ENCODE measurements around the gene SAMMSON. TPM values are rescaled to one million over a fixed set of nuclear protein-coding genes. Genes with fewer than 3 reads are reported as not detected.

SAMMSON gene
- polyA plus RNA-seq, 3 donors: not detected

- no peak overlapping the region for H3K4me3 Mint-ChIP-seq
- H3K27ac ChIP-seq (ENCODE audit: low read depth in 1 of 2, low read length in 2 of 2): no peak overlapping the region
- H3K27ac Mint-ChIP-seq: no peak overlapping the region
- H4K20me1 ChIP-seq (ENCODE audit: insufficient read depth, low read length): no peaks in the 10 kb centered on the region
- WGBS (ENCODE audit: insufficient coverage): 87% methylated on average over 3 of the region's 3 CpGs
- H3K36me3 ChIP-seq (replicated peaks in 1 of 2; ENCODE audit: control insufficient read depth in 1 of 2, insufficient read depth in 2 of 2, low read length in 2 of 2): no peaks in the 10 kb centered on the region
- no peaks in the 10 kb centered on the region for H3K4me1 ChIP-seq (ENCODE audit: control insufficient read depth in 1 of 2, insufficient read depth in 2 of 2, low read length in 2 of 2)
- no peaks in the 10 kb centered on the region for H3K9me3 Mint-ChIP-seq
- H3K27me3 ChIP-seq (ENCODE audit: control insufficient read depth in 2 of 2, insufficient read depth in 2 of 2, low read length in 2 of 2): peaks cover 2 to 3% of the 10 kb centered on the region in 2 donors
- H3K4me1 Mint-ChIP-seq: no peaks in the 10 kb centered on the region
- H3K4me2 ChIP-seq (replicated peaks; ENCODE audit: extremely low read depth, low read length, poor library complexity, severe bottlenecking): no peak overlapping the region
- DNase-seq: no peak
- H3K27me3 Mint-ChIP-seq (ENCODE audit: low read depth in 3 of 3): peaks cover 0 to 7% (median 2%) of the 10 kb centered on the region in 3 donors
- TF ChIP-seq, protein P1, sequence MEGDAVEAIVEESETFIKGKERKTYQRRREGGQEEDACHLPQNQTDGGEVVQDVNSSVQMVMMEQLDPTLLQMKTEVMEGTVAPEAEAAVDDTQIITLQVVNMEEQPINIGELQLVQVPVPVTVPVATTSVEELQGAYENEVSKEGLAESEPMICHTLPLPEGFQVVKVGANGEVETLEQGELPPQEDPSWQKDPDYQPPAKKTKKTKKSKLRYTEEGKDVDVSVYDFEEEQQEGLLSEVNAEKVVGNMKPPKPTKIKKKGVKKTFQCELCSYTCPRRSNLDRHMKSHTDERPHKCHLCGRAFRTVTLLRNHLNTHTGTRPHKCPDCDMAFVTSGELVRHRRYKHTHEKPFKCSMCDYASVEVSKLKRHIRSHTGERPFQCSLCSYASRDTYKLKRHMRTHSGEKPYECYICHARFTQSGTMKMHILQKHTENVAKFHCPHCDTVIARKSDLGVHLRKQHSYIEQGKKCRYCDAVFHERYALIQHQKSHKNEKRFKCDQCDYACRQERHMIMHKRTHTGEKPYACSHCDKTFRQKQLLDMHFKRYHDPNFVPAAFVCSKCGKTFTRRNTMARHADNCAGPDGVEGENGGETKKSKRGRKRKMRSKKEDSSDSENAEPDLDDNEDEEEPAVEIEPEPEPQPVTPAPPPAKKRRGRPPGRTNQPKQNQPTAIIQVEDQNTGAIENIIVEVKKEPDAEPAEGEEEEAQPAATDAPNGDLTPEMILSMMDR (IDR thresholded peaks at IDR 0.05): no peak
- no peak overlapping the region for H3K9ac ChIP-seq (ENCODE audit: insufficient read depth, low read length, poor library complexity, severe bottlenecking)
- H2AFZ ChIP-seq (ENCODE audit: insufficient read depth, low read depth, low read length, poor library complexity, severe bottlenecking): no peak overlapping the region
- intact Hi-C loops (cut with micrococcal nuclease): no loop called here
- no peak overlapping the region for H3K4me3 ChIP-seq (replicated peaks in 1 of 3; ENCODE audit: low read depth in 2 of 3, low read length in 3 of 3)
- no peaks in the 10 kb centered on the region for H3K36me3 Mint-ChIP-seq
- no peaks in the 10 kb centered on the region for H3K9me3 ChIP-seq (replicated peaks in 1 of 2; ENCODE audit: control insufficient read depth in 1 of 2, insufficient read depth in 1 of 2, low read length in 2 of 2)
- no peaks in the 10 kb centered on the region for H3K79me2 ChIP-seq (ENCODE audit: insufficient read depth, low read length)
Observed at GRCh38 chr3:70094197-70094596, 94.7 kb downstream of the SAMMSON start.

- H3K36me3 ChIP-seq (replicated peaks in 1 of 2; ENCODE audit: control insufficient read depth in 1 of 2, insufficient read depth in 2 of 2, low read length in 2 of 2): no peaks in the 10 kb centered on the region
- no peaks in the 10 kb centered on the region for H3K4me1 Mint-ChIP-seq
- no peak overlapping the region for H3K9ac ChIP-seq (ENCODE audit: insufficient read depth, low read length, poor library complexity, severe bottlenecking)
- peaks cover 0 to 7% (median 4%) of the 10 kb centered on the region in 3 donors for H3K27me3 Mint-ChIP-seq (ENCODE audit: low read depth in 3 of 3)
- no peaks in the 10 kb centered on the region for H3K4me1 ChIP-seq (ENCODE audit: control insufficient read depth in 1 of 2, insufficient read depth in 2 of 2, low read length in 2 of 2)
- DNase-seq: no peak
- H3K27ac Mint-ChIP-seq: no peak overlapping the region
- no peaks in the 10 kb centered on the region for H3K79me2 ChIP-seq (ENCODE audit: insufficient read depth, low read length)
- no CpG with 5 or more reads among the region's 2 CpGs for WGBS (ENCODE audit: insufficient coverage)
- H3K36me3 Mint-ChIP-seq: no peaks in the 10 kb centered on the region
- H3K9me3 Mint-ChIP-seq: no peaks in the 10 kb centered on the region
- TF ChIP-seq, protein P1 (IDR thresholded peaks at IDR 0.05): no peak
- peaks cover 2 to 3% of the 10 kb centered on the region in 2 donors for H3K27me3 ChIP-seq (ENCODE audit: control insufficient read depth in 2 of 2, insufficient read depth in 2 of 2, low read length in 2 of 2)
- no peak overlapping the region for H3K27ac ChIP-seq (ENCODE audit: low read depth in 1 of 2, low read length in 2 of 2)
- H3K9me3 ChIP-seq (replicated peaks in 1 of 2; ENCODE audit: control insufficient read depth in 1 of 2, insufficient read depth in 1 of 2, low read length in 2 of 2): no peaks in the 10 kb centered on the region
- H4K20me1 ChIP-seq (ENCODE audit: insufficient read depth, low read length): no peaks in the 10 kb centered on the region
- H3K4me3 ChIP-seq (replicated peaks in 1 of 3; ENCODE audit: low read depth in 2 of 3, low read length in 3 of 3): no peak overlapping the region
- H2AFZ ChIP-seq (ENCODE audit: insufficient read depth, low read depth, low read length, poor library complexity, severe bottlenecking): no peak overlapping the region
- H3K4me3 Mint-ChIP-seq: no peak overlapping the region
- intact Hi-C loops (cut with micrococcal nuclease): no loop called here
- H3K4me2 ChIP-seq (replicated peaks; ENCODE audit: extremely low read depth, low read length, poor library complexity, severe bottlenecking): no peak overlapping the region
Observed at GRCh38 chr3:70095260-70095659, 95.7 kb downstream of the SAMMSON start.
